Fibroblast of peridontal ligament (primary cell): ENCODE data around the gene MUSTN1.

Source experiments
- DNase-seq: peaks from one replicate; pipeline ENCODE4 v3.0.0-alpha.2; 2010; ENCODE audit errors: extremely low read depth

Gene MUSTN1

DNA sequence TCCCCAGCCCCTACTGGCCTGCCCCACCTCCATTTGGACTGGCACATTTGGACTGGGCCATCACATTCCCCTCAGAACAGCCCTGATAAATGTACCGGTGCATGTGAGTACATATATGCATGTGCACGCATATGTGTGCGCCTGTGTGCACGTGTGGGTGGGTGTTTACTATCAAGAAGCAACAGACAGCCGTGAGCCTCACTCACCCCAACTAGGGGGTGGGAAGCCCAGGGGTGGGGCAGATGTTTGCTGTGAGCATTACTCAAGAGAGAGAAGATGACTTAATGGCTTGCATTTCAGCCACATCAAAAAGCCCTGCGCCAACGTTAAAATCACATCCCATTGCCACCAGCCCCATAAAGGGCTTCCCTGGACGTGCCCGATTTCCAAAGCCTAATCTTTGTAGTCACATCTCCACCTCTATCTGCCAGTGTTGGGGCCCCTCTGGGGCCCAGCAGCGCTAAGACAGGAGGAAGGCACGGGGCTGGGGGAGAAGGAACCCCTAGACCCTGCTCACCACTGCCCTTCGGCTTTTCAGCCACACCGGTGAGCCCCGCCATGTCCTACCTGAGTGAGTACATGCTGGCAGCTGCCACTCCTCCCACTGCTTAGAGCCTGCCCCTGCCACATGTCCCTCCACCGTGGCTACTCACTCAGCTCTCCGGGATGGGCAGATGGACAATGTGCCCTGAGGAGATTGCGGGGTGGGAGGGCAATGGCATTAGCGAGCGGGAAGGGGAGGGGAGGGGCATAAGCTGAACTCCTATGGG, 29.4 kb downstream of the MUSTN1 start:
- DNase-seq: no peak

DNA sequence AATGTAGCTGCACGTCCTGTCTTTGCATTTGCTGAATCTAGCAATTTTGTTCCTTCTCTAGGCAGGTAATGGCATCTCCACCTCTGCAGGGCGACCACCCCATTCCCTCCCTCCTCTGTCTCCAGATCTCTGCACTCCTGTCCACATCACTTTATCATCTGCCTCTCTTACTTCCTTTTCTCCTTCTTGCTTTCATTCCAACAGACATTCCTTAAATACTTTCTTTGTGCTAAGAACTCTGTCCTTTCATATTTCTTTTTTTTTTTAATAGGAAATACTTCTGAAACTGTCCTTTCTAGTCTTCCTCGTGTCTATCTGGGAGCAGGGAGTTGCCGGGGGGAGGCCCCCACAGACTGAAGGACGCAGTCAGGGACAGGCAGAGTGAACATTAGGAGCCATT, 33.0 kb downstream of the MUSTN1 start:
- peak; percentile 1 for DNase-seq

DNA sequence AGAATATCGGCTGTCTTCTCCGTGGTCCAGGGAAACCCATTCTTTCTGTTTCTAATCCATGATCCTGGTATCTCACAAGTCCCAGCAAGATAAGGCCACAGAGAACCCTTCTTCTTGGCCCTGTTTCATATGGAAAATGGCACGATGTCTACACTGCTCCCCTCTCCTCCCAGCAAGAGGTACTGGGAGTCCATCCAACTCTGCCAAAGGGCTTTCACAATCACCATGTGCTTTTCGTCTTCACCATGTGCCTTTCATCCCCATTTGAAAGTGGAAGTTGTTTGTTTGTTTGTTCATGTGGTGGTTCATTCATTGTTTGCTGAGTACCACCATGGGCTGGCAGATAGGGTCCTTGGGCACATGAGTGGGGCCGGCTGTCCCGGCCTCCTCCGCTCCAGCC, 34.7 kb downstream of the MUSTN1 start:
- DNase-seq: peak; percentile 11

DNA sequence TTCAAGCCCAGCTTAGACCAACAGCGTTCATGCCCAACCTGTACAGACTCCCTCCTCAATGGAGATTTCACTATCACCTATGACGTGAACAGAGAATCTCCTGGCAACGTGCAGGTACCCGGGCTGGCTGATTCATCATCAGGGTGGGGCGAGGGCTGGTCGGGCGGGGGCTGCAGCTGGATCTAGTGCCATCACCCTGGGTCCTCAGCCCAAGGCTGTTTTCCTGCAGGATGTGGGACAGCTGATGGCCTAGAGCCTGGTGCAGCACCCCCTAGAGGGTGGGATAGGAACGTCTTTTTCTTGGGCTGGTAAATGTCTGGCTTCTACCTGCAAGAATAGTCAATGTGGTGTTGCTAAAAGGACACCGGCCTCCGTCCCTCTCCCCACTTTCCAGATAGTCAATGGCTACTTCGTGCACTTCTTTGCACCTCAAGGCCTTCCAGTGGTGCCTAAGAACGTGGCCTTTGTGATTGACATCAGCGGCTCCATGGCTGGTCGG, 35.8 kb downstream of the MUSTN1 start:
- no peak for DNase-seq

DNA sequence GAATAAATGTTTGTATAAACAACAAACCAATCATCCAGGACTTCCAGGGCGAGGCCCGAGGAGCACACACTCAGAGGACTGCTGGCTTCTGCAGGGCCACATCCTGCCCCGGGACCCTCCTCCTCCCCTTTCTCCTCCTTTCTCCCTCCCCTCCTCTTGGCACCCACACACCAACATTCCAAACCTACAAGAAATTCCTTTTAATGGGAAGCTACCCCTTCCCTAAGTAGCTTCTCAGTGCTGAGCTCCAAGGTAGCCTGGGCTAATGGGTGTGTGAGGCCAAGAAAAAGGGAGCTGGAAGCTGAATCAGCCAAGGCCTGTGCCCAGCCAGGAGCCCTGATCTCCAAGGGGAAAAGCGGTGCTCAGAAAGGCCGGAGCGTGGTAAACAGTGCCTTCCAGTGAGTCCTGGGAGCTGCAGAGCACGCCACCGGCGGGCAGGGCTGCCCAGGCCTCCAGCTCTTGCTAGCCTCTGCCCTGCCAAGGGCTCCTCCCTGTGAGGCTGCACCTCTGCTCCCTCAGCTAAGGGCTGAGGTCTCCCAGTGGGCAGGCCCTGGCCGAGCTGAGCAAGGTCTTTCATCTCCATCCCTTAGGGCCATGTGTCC, 36.3 kb downstream of the MUSTN1 start:
- no peak for DNase-seq

DNA sequence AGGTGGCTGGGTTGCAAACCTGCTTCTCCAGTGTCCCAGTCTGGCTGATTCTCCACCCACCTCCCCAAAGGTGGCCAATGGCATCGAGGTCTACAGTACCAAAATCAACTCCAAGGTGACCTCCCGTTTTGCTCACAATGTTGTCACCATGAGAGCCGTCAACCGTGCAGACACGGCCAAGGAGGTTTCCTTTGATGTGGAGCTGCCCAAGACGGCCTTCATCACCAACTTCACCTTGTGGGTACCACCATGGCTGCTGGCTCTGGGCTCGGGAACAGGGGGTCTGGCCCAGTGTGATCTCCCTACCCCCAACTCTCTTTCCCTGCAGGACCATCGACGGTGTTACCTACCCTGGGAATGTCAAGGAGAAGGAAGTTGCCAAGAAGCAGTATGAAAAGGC, 38.4 kb downstream of the MUSTN1 start:
- no peak for DNase-seq

DNA sequence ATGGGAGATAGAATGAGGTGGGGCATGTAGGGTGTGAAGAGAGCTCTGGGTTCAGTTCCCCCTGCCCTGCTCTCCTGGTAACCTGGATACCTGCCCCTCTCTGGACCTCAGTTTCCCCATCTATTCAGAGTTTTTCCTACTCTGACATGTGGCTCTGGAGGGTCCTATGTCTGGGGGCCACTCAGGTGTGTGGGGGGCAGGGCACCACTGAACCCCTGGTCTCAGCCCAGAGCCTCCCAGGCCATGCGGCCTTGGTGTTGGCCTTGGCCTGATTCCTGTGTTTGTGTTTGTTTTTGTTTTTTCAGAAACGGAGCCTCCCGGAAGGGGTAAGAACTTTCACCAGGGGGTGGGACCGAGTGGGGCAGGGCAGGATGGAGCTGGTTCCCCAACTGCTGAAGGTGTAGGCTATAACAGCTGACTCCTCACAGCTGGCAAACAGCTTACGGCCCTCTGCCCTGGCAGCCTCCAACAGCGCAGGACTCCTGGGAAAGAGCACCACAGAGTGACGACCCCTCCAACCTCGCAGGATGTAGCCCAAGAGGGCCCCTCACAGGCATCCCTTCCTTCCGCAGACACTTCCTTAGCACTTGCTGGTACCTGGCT, 39.4 kb downstream of the MUSTN1 start:
- DNase-seq: no peak

DNA sequence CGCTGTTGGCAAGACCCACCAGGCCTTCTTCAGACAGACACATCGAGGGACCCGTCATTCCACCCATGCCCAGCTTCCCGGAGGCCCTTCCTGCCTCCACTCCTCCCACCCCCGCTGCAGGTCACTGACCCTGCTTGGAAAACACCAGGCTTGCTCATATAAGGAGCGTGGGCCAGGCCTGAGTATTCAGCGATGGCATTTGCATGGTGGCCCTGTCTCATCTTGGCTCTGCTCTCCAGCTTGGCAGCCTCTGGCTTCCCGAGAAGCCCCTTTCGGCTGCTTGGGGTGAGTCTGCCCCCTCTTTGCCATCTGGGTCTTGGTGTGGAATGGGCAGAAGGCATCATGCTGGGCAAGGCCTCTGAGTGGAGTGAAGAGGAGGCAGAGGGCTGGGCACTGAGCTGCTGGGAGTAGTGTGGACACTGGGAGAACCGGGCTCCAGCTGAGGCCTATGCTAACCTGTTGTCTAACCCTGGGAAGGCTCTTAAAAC, 40.2 kb downstream of the MUSTN1 start, which contains the start of gene ITIH3:
Gene ITIH3 (plus strand): TSS at position 185 of the 488 bp plus-strand sequence. CDS start 8 bp downstream, at position 193.
- no peak for DNase-seq

DNA sequence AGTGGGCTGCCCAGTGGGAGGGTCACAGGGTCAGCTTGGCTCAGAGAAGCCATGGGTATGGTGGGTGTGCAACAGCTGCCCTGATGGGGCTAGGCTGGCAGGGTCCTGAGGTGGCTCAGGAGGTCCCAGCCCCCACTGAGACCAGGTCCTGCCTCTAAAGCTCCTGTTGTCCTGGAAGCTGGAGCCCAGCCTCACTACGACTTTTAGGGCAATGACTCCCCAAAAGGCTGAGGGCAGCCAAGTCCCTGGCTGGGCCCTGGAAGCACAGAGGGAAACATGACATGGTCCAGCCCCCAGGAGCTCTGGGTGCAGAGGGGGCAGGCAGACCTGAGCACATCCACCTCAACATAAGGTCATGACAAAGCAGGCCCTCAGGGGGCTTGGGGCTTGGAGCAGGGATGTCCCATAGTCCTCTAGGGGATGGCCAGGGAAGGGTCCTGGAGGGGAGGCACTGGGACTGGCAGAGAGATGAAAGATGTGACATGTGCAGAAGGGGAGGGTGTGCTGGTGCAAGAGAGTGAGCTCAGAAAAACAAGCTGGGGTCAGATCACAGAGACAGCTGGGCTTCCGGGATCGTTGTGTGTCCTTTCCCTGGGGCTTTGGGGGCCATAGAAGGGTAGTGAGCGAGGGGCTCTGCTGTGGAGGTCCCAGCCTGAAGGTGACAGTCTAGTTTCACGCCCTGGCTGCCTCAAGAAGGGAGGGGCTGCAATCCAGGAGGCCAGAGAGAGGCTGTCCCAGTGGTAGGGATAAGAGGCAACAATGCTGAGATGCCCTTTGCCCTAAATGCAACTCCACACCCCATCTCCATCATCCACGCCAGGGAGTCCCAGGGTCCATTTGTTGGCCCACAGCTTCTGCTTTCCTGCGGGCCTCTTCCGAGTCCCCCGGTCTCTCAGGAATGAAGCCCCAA, 40.9 kb downstream of the MUSTN1 start:
- DNase-seq: no peak

DNA sequence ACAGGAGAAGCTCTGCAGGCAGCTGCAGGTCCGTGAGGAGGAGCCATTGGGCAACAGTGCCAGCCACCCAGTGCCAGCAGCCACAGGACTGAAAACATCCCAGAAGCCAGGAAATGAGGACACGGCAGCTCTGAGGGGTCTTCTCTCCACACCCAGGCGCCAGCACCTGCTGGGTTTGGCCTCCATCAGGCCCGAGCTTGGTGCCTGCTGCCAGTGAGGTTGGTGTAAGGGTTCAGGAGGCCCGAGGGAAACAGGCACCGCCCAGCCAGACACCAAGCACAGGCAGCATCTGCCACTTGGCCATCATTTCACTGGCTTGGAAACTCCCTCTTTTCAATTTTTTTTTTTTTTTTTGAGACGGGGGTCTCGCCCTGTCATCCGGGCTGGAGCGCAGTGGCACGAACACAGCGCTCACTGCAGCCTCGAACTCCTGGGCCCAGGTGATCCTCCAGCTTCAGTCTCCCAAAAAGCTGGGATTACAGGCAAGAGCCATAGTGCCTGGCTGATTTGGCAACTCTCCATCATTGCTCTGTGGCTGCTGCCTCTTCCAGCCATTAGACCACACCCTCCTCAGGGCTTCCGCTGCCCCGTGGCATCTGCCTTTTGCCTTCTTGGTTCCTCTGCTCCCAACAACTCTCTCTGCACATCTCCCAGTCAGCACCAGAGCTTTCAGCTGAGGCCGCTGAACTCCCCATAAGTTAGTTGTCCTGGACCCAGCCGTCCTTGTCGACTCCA, 41.7 kb downstream of the MUSTN1 start:
- peak; percentile 20 for DNase-seq

DNA sequence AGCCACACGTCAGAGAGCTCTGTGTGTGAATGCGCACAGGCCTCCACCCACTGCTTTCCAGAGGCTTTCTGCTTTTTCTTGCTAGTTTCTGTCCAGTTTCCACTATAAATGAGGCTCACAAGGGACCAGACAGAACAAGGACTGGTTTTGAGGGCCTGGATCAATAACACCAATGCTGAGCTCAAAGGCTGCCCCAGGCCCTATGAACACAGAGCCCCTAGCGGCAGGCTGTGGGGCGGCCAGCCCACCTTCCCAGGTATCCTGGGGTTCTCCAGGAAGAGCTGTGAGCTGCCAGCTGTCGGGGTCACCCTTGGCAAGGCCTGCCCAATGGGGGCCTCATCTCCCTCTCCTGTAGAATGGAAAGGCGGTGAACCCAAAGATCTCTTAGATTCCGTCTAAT, 42.4 kb downstream of the MUSTN1 start:
- DNase-seq: no peak

DNA sequence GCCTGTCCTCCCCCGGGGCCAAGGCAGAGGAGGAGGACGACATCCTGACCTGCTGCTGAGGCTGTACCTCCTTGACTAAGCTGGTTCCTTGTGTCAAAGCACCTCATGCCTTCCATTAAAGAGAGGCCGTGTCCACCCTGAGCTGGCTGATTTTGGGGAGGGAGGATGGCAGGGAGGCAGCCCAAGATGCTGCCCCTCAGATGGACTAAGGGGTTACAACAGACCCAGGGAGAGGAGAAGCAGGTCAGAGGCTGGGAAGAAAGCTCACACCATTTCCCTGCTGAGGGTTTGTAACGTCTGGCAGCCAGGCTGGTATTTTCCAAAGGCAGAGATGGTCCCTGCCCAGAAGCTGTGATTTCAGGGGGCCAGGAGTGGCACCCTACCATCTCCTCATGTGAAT, 42.9 kb downstream of the MUSTN1 start:
- no peak for DNase-seq

DNA sequence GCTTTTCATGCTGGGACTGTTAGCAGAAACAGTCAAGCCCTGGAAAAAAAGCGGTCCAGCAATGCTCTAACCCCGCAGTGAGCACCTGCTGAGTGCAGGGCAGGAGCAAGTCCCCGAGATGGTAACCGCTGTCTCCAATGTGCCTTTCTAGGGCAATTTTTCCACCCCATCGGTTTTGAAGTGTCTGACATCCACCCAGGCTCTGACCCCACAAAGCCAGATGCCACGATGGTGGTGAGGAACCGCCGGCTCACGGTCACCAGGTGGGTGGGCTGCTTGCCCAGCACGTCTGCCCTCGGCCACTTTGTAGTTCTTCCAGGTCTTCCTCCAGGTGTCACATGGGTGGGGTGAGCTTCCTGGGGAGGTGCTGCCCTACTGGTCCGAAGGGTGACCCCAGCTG, 43.5 kb downstream of the MUSTN1 start:
- no peak for DNase-seq

DNA sequence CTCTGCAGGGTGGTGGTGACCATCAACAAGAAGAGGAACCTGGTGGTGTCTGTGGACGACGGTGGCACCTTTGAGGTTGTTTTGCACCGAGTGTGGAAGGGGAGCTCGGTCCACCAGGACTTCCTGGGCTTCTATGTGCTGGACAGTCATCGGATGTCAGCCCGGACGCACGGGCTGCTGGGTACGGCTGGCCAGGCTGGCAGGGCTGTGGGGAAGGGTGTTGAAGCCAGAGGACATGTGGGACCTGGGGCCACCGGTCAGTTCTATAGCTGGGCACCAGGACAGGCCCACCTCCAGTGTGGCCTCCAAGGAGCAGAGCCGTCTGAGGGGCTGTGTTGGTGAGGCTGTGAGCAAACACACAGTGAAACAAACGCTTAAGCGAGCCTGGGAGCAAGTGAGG, 44.1 kb downstream of the MUSTN1 start:
- DNase-seq: no peak

DNA sequence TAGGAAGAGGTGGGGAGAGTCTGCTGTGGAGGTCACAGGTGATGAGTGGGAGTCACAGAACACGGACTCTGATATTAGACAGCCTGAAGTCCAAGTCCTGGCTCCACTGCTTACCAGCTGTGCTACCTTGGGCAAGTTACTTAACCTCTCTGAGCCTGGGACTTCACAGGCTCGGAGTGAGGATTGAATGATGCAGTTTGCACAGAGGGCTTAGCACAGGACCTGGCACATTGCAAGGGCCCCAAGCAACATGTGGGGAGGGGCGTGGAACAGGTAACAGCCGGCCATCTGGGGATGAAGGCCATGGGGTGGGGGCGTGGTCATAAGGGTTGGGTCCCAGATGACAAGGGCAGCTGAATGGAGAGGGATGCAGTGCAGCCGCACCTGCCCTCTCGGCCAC, 44.5 kb downstream of the MUSTN1 start:
- no peak for DNase-seq

DNA sequence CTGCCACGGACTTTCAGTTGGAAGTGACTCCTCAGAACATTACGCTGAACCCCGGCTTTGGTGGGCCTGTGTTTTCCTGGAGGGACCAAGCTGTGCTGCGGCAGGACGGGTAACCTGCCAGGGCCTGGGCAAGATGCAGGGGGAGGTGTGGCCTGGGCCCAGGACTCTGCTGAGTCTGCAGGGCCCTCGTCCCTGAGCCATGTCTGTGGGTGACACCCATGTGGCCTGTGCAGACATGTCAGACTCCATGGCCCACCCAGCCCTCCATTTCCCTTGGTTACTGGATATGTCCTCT, 45.1 kb downstream of the MUSTN1 start:
- no peak for DNase-seq

DNA sequence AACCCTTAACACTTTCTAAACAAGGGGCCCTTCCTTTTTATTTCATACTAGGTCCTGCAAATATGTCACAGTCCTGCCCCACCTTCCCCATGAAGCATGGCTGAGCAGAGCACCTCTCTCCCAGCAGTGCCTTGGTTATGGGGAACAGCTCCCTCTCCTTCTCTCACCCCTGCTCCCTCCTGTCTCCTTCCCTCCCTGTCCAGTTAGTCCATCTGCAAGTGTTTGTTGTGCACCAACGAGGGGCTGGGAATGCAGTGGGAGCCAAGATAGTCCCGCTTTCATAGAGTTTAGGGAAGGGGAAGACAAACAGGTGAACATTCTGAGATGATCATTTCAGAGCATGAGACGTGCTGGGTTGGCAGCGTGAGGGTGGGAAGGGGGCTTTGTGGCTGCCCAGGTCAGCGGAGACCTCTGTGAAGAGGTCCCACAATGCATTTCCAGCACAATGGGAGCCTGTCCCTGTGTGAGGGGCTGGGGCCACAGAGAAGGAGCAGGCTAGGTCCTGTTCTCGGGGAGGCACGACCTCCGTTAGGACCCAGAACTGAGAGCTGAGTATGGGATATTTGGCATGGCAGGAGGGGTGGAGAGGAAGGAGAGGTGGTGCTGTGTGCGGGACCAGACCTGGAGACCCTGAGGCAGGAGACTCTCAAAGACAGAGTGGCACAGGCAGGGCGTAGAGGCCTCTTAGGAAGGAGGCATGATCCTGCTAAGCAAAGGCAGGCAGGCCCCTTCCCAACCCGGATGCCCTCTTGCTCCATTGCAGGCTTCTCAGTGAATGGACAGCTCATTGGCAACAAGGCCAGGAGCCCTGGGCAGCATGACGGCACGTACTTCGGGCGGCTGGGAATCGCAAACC, 45.7 kb downstream of the MUSTN1 start:
- DNase-seq: no peak

DNA sequence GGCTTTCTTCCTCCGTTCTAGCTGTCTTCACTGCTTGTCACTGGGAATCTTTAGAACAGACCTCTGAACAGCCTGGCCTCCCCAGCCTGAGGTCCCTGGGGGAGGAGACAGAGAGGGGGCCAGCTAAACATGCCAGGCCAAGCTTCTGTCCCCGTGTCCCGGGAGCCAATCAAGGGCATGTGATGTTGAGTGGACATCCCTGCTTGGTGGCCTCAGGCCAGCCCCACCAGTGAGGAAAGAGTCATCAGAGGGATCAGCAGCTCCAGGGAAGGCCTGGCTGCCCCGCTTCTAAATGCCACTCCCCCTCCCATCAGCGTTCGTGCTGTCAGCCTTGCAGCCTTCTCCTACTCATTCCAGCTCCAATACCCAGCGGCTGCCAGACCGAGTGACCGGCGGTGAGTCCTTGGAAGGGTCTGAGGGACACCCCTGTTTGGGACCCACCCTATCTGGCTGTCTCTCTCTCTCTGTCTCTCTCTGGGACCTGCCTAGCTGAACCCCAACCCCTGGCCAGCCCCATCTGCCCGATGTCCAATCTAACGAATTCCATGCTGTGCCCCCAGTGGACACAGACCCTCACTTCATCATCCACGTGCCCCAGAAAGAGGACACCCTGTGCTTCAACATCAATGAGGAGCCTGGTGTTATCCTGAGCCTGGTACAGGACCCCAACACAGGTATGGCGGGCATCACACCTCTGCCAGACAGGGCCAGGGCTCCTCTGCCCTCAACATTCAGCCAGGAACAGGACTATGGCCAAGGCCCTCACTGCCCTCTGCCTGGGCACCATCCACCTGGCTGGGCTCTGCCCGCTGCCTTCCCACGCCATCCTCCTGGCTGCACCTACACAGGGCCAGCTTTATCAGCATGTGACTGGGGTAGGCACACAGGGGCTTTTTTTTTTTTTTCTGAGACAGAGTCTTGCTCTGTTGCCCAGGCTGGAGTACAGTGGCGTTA, 46.9 kb downstream of the MUSTN1 start:
- no peak for DNase-seq

DNA sequence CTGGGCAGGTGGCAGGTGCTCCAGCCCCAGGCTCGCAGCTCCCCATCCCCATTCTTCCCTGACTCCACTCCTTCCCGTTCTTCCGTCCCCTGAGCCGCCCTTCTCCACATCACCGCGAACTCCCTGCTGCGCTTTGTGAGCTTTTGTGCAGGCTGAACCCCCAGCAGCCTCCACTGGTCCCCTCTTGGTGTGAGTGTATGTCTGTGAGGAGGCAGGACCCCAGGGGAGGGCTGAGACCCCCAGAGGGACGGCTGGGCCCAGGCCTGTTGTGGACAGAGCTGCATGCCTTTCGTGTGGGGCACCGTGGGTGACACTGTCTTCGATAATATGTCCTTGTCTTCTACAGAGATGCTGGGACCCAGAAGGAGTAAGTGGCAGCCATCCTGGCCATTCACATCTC, 47.6 kb downstream of the MUSTN1 start:
- no peak for DNase-seq
